NCI-H1048 (cell line): ENCODE measurements around the gene ARHGAP30.
A peak's percentile ranks its signal among the peaks of the same experiment; 100 is the strongest.
"Not testable (repeated sequence)": the region's sequence is repeated elsewhere in the genome, so short reads cannot be mapped to it uniquely, and the experiment has no call there.

Source experiments
- DNase-seq: peaks from one replicate; lab custom pipeline; 2025; lab: John Stamatoyannopoulos, UW

ARHGAP30 gene

GRCh38 chr1:161068306-161069234 lies 1.1 kb downstream of the ARHGAP30 start:
- DNase-seq = no peak

- no peak for DNase-seq
These were observed 3.0 kb downstream of the ARHGAP30 start for GRCh38 chr1:161066694-161067093.

GRCh38 chr1:161065681-161066080 lies 4.0 kb downstream of the ARHGAP30 start:
- not testable (repeated sequence) for DNase-seq

GRCh38 chr1:161063936-161064335 lies 5.8 kb downstream of the ARHGAP30 start:
- not testable (repeated sequence) for DNase-seq

- DNase-seq = no peak
These were observed 8.3 kb downstream of the ARHGAP30 start for GRCh38 chr1:161061419-161061818.

GRCh38 chr1:161059293-161059692 lies 10.4 kb downstream of the ARHGAP30 start:
- DNase-seq = no peak

- DNase-seq = no peak
These were observed 14.9 kb downstream of the ARHGAP30 start for GRCh38 chr1:161054805-161055204.

- DNase-seq = no peak
These were observed 15.5 kb downstream of the ARHGAP30 start for GRCh38 chr1:161054232-161054631.

- no peak for DNase-seq
These were observed 16.8 kb downstream of the ARHGAP30 start for GRCh38 chr1:161052899-161053298.

- no peak for DNase-seq
These were observed 18.5 kb downstream of the ARHGAP30 start for GRCh38 chr1:161051219-161051618.

GRCh38 chr1:161048949-161049722 lies 20.6 kb downstream of the ARHGAP30 start:
- DNase-seq = no peak

- DNase-seq = no peak
These were observed 22.0 kb downstream of the ARHGAP30 start for GRCh38 chr1:161047436-161048420.

- DNase-seq = no peak
These were observed 23.0 kb downstream of the ARHGAP30 start for GRCh38 chr1:161046605-161047228.

GRCh38 chr1:161045736-161046604 lies 23.7 kb downstream of the ARHGAP30 start, which contains the start of gene USF1:
TSS of gene USF1 (minus strand) at chr1:161045977. CDS start at chr1:161043275, 2,702 bp downstream.
- peak; percentile 96 for DNase-seq

- DNase-seq = no peak
These were observed 24.6 kb downstream of the ARHGAP30 start for GRCh38 chr1:161044908-161045735.

GRCh38 chr1:161044535-161044907 lies 25.2 kb downstream of the ARHGAP30 start:
- no peak for DNase-seq

GRCh38 chr1:161039546-161039945 lies 30.1 kb downstream of the ARHGAP30 start:
- no peak for DNase-seq

GRCh38 chr1:161039154-161039545 lies 30.5 kb downstream of the ARHGAP30 start:
- no peak for DNase-seq

GRCh38 chr1:161038523-161039153 lies 31.1 kb downstream of the ARHGAP30 start, which contains the start of gene TSTD1:
TSS of gene TSTD1 (minus strand) at chr1:161038964. CDS start at chr1:161038889, 75 bp downstream.
- peak; percentile 85 for DNase-seq
